ENCODE data around the gene OGA.

GRCh38 chr10:101835362-101835761 lies 17.1 kb upstream of the OGA start:
- TF ChIP-seq CTCF (IDR thresholded peaks at IDR 0.05; ENCODE audit: poor library complexity), result no peak
- no peak for TF ChIP-seq EZH2phosphoT487 (IDR thresholded peaks at IDR 0.05; ENCODE audit: low read depth, severe bottlenecking, unreplicated experiment)
- TF ChIP-seq EZH2 (IDR thresholded peaks at IDR 0.05; ENCODE audit: borderline replicate concordance), result no peak
